Epithelial cell of prostate (primary cell): ENCODE results near the gene RAPGEF5.

Experiments
- DNase-seq: peaks from one replicate; pipeline ENCODE4 v3.0.0-alpha.2; 2011; ENCODE audit warnings: low read depth, low spot score
- H3K27ac ChIP-seq: fragments of 450-650 bp; 2 replicates; pipeline ENCODE4 v1.5.1; 2017; ENCODE audit warnings: mild to moderate bottlenecking

RAPGEF5 gene

GRCh38 chr7:22201186-22201880 is 155.6 kb downstream of the RAPGEF5 start:
- no peak for DNase-seq
- H3K27ac ChIP-seq = no peak overlapping the region

DNA sequence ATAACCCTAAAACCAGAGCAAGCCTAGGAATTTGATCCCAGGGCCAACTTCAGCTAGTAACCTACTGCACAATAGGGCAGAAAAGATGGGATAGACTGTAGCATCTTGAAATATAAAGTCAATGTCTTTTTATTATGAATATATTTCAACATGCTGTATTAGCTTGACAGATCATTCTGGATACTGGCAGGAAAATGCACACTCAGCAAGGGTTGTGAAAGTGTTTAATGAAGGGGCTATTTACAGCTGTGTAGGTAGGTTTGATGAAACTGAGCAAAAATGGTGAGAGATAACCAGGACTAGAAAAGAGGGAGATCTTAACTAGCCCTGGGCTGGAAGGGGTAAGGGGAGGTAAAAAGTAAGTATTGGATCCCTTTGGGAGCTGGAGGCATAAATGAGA is 156.2 kb downstream of the RAPGEF5 start:
- H3K27ac ChIP-seq = no peak overlapping the region
- no peak for DNase-seq

DNA sequence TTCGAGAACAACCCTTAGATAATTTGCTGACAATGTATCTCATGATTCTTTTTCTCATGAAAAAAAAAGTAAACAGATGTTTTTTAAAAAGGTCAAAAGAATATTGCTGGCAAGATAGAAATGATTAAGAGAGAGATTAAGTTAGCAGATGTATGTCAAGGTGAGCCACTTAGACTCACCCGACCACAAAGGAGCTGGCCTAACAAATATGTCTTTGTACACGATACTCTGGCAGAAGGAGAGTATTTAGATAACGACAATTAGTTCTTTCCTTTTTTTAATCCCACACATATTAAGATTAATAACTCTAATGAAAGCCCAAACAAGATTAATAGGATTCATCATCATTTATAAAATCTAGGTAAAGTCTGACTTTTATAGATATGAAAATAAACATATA is 156.7 kb downstream of the RAPGEF5 start:
- H3K27ac ChIP-seq = no peak overlapping the region
- DNase-seq = no peak

DNA sequence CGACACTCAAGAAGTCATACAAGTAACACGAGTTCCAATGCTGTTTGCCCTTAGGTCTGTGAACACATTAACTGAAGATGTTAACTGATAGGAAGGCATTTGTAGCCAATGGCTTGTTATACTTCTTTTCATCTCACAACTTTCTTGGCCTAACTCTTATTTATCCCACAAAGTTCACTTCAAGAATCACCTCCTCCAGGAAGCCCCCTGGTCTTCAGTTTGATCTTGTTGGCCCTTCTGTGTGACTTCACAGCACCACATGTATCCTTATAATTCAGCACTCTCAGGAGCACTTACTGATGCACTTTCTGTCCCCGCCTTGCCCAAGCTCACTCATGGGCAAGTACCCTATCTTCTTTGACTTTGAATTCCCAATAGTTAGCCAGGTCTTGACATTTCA is 159.6 kb downstream of the RAPGEF5 start:
- H3K27ac ChIP-seq = no peak overlapping the region

DNA sequence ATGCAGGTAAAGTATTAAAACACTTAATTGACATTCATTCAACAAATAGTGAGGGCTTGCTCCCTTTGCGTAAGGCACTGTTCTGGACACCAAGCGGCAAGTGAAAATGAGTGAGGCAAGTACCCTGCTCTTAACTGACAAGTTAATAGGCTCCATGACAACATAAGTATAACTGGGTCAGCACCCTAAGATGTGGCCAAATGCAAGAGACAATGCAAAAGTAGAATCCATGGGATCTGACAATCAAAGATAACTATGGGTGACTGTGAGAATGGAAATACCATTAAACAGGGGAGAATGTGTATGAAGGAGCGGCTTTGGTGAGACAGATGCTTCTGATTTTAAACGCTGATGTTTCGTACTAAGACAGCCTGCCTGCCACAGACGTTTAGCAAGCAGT is 160.5 kb downstream of the RAPGEF5 start:
- no peak overlapping the region for H3K27ac ChIP-seq
- no peak for DNase-seq

More for the DNA sequence above, 159.6 kb downstream of the RAPGEF5 start:
- DNase-seq = no peak

GRCh38 chr7:22195397-22196172 is 161.4 kb downstream of the RAPGEF5 start:
- no peak for DNase-seq
- no peak overlapping the region for H3K27ac ChIP-seq

- no peak overlapping the region for H3K27ac ChIP-seq
- no peak for DNase-seq
Observed at GRCh38 chr7:22194658-22195273, 162.2 kb downstream of the RAPGEF5 start.

DNA sequence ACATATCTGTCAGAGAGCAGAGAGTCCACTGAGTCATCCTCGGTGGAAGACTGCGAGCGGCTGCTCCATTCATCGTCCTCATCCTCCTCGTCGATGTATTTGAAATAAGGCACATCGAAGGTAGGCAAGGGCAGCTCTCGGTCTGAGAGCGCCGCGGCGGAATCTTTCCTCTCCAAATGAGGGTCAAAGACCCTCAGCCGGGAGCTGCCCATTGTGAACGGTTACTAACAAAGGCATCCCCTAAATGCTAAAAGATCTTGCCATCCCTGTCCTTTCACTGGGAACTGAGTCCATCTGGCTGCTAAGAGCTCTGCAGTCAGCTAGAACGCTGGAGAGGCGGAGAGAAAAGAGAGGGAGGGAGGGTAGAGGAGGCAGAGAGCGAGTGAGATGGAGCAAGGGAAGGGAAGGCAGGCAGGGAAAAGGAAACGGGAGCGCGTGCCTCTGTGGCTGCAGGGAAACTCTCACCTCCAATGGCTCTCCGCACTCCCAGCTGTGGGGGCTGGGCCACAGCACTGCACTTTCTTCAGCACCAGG is 163.4 kb downstream of the RAPGEF5 start:
- no peak overlapping the region for H3K27ac ChIP-seq
- no peak for DNase-seq

DNA sequence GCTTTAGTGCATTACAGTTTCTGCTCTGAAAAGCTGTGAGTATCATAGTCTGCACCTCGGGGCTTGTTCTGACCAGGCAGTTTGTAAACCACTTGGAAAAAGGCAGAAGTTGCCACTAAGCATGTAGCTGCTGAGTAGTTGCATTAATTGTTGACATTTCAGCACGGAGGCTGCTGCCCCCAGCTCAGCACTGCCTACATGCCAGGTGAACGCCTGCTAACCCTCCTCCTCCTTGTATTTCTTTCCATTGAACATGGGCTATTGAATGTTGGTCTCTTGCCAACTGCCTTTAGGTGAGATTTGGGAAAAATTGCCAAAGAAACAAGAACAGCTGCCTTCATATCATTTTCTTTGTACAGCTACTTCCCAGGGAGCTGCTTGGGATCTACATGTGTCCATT is 164.2 kb downstream of the RAPGEF5 start:
- DNase-seq = no peak
- no peak overlapping the region for H3K27ac ChIP-seq

DNA sequence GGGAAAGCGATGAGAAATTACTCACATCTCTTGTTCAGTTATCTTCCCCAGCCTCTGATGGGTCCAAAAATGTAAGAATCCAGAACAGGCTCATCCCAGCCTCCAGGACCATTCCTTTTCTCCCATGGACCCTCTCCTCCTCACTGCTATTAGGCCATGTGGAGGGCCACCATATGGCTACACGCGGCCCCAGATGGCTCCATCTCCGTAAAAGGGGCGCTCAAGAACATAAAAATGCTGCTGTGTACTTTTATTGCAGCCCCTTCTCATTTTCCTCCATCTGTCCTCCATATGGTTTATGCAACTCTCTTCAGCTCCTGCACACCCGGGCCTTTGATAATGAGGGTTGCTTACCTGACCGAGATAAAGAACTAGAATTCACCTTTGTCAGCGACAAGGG is 166.2 kb downstream of the RAPGEF5 start:
- no peak overlapping the region for H3K27ac ChIP-seq
- DNase-seq = no peak

DNA sequence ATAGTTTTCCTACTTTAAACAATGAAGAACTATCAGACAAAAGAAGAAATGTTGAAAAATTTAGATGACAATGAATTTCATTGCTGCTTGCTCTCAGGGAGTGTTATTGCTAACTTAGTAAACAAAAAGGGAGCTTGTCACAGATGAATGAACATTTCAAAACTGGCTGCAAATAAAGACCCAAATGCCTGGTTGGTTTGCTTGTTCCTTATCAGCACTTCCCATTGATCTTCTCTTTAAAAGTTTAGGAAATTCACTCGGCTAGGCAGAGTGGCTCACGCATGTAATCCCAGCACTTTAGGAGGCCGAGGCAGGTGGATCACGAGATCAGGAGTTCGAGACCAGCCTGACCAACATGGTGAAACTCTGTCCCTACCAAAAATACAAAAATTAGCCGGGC is 167.2 kb downstream of the RAPGEF5 start:
- H3K27ac ChIP-seq = no peak overlapping the region
- DNase-seq = no peak

- H3K27ac ChIP-seq = no peak overlapping the region
- no peak for DNase-seq
Observed at GRCh38 chr7:22189230-22189629, 167.7 kb downstream of the RAPGEF5 start.

- H3K27ac ChIP-seq = no peak overlapping the region
- no peak for DNase-seq
Observed at GRCh38 chr7:22187691-22188348, 169.1 kb downstream of the RAPGEF5 start.

DNA sequence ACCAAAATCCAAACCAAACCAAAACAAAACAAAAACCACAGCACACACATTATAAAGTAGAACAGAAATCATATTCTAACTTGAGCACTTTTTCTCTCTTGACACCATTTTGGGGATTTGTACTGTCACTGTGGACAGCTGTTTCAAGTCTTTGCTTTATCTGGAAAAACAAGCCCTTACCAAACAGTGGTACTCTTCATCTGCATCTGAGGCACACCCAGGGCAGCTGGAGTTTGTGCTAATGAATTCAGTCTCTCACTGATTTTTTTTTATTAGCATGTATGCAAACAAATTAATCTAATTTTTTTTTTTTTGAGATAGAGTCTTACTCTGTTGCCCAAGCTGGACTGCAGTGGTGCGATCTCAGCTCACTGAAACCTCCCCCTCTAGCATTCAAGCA is 171.4 kb downstream of the RAPGEF5 start:
- no peak overlapping the region for H3K27ac ChIP-seq
- no peak for DNase-seq

DNA sequence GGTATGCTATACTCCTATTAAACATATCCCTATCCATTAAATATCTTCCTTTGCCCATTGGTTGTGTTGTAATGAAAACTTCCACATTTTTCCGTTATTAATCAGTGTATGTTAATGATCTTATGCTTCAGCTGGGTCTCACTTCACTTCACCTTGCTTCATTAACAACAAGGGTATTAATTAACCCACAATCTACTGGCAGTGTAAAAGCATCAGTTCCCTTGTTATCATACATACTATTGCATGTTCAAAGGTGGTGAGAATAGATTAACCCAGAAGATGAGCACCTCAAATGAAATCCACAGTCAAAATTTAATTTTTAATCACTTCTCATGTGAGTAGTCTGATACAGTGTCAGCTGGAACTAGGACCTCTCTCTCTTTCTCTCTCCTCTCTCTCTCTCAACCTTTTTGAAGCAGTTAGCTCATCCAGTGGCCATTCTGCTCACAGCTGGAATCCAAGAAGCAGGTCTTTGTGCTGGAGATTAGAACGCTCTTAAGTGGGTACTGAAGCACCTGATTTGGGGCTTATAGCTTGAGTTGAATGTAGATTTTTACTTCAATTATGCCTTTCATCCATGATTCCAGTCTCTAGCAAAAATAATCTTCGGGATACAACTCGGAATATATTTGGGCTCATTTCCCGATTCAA is 172.3 kb downstream of the RAPGEF5 start:
- no peak overlapping the region for H3K27ac ChIP-seq
- no peak for DNase-seq

GRCh38 chr7:22183522-22184280 is 173.3 kb downstream of the RAPGEF5 start:
- no peak overlapping the region for H3K27ac ChIP-seq
- no peak for DNase-seq

DNA sequence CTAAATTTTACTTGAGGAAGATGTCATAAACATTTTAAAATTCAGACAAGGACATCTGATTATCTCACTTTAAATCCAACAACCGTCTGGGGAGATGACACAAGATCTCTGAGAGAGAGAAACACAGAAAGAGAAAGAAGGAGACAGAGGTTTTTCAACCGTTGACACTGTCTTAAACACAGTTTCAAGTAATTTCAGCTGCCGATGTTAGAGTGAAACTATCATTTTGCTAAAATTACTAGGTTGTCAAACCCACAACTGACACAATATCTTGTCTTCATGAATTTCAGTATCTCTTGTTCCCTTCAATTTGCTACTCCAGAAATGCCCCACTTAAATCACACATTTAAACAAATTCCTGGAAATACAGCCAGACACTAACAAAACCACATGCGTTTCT is 174.8 kb downstream of the RAPGEF5 start:
- DNase-seq = no peak

GRCh38 chr7:22181663-22182062 is 175.3 kb downstream of the RAPGEF5 start:
- DNase-seq = no peak
- H3K27ac ChIP-seq = no peak overlapping the region

More for the DNA sequence above, 174.8 kb downstream of the RAPGEF5 start:
- H3K27ac ChIP-seq = no peak overlapping the region

- no peak overlapping the region for H3K27ac ChIP-seq
- no peak for DNase-seq
Observed at GRCh38 chr7:22179442-22179879, 177.5 kb downstream of the RAPGEF5 start.
